NCI-H524 treated with DMSO at 0.1 percent for 48 hours (cell line): ENCODE results near the gene PRIM2.
"Not testable (repeated sequence)": the region's sequence is repeated elsewhere in the genome, so short reads cannot be mapped to it uniquely, and the experiment has no call there.

Experiments
- DNase-seq: peaks from one replicate; lab custom pipeline; 2025; lab: John Stamatoyannopoulos, UW

Gene PRIM2

GRCh38 chr6:57610612-57611011 is 293.2 kb downstream of the PRIM2 start:
- DNase-seq = not testable (repeated sequence)

GRCh38 chr6:57618959-57619358 is 301.5 kb downstream of the PRIM2 start:
- not testable (repeated sequence) for DNase-seq

- not testable (repeated sequence) for DNase-seq
These were observed 314.3 kb downstream of the PRIM2 start for GRCh38 chr6:57631773-57632172.

- DNase-seq = not testable (repeated sequence)
These were observed 341.1 kb downstream of the PRIM2 start for GRCh38 chr6:57658526-57658925.

GRCh38 chr6:57659794-57660193 is 342.4 kb downstream of the PRIM2 start:
- not testable (repeated sequence) for DNase-seq

- DNase-seq = not testable (repeated sequence)
These were observed 343.5 kb downstream of the PRIM2 start for GRCh38 chr6:57660940-57661339.

GRCh38 chr6:57668108-57668507 is 350.7 kb downstream of the PRIM2 start:
- not testable (repeated sequence) for DNase-seq

GRCh38 chr6:57671237-57671636 is 353.8 kb downstream of the PRIM2 start:
- not testable (repeated sequence) for DNase-seq

GRCh38 chr6:57671937-57672627 is 354.7 kb downstream of the PRIM2 start:
- DNase-seq = not testable (repeated sequence)

GRCh38 chr6:57673281-57673680 is 355.9 kb downstream of the PRIM2 start:
- DNase-seq = not testable (repeated sequence)

- not testable (repeated sequence) for DNase-seq
These were observed 358.0 kb downstream of the PRIM2 start for GRCh38 chr6:57675386-57675785.

GRCh38 chr6:57696382-57696781 is 379.0 kb downstream of the PRIM2 start:
- not testable (repeated sequence) for DNase-seq
